Muscle of back (tissue), 11 donors: Measurements from ENCODE around the gene CGB5. TPM values are rescaled to one million over a fixed set of nuclear protein-coding genes. Genes with fewer than 3 reads are reported as not detected.
A peak's percentile ranks its signal among the peaks of the same experiment; 100 is the strongest.
"Not testable (repeated sequence)": the region's sequence is repeated elsewhere in the genome, so short reads cannot be mapped to it uniquely, and the experiment has no call there.

Source experiments
- DNase-seq, 3 donors: peaks; one replicate each; pipeline versions ENCODE4 v3.0.0 to v3.0.0-alpha.2; 2013
- polyA plus RNA-seq, 10 donors: library from polyadenylated mRNA; unstranded; fragments of 120-200 nt; gene quantifications; one replicate each; pipeline ENCODE4 v1.2.1, GENCODE V29; 2013; ENCODE audit not compliant: insufficient read length in 10 of 10

CGB5 gene
- polyA plus RNA-seq, 10 donors: 0.44 to 2.1 (median 1.5) TPM; not detected in 5

- no peak for DNase-seq
These were observed 22.4 kb upstream of the CGB5 start for GRCh38 chr19:49020931-49021895.

GRCh38 chr19:49022116-49022515 lies 21.5 kb upstream of the CGB5 start:
- DNase-seq: no peak

- DNase-seq: not testable (repeated sequence)
These were observed 19.4 kb upstream of the CGB5 start, which contains the start of gene CGB3 for GRCh38 chr19:49024233-49024632. Gene CGB3, minus strand, starts transcription at chr19:49024333. Its CDS starts 362 bp downstream, at chr19:49023971.

GRCh38 chr19:49025088-49025487 lies 18.6 kb upstream of the CGB5 start:
- not testable (repeated sequence) for DNase-seq

GRCh38 chr19:49025599-49025998 lies 18.0 kb upstream of the CGB5 start:
- DNase-seq: not testable (repeated sequence)

- DNase-seq: not testable (repeated sequence)
These were observed 15.0 kb upstream of the CGB5 start for GRCh38 chr19:49028686-49029085.

GRCh38 chr19:49029749-49030148 lies 13.9 kb upstream of the CGB5 start:
- not testable (repeated sequence) for DNase-seq

GRCh38 chr19:49030323-49030722 lies 13.3 kb upstream of the CGB5 start:
- not testable (repeated sequence) for DNase-seq

- not testable (repeated sequence) for DNase-seq
These were observed 11.9 kb upstream of the CGB5 start, which contains the start of gene CGB2 for GRCh38 chr19:49031642-49032301. Gene CGB2, plus strand, starts transcription at chr19:49031890. Its CDS starts 206 bp downstream, at chr19:49032096.

GRCh38 chr19:49036815-49037214 lies 6.8 kb upstream of the CGB5 start, which contains the start of gene CGB1:
Gene CGB1, minus strand, starts transcription at chr19:49036895. Its CDS starts 184 bp downstream, at chr19:49036711.
- not testable (repeated sequence) for DNase-seq

- not testable (repeated sequence) for DNase-seq
These were observed 5.5 kb upstream of the CGB5 start for GRCh38 chr19:49038111-49038510.

GRCh38 chr19:49038557-49039276 lies 4.9 kb upstream of the CGB5 start:
- DNase-seq: not testable (repeated sequence)

- not testable (repeated sequence) for DNase-seq
These were observed 3.9 kb upstream of the CGB5 start for GRCh38 chr19:49039736-49040135.

GRCh38 chr19:49042177-49042576 lies 1.5 kb upstream of the CGB5 start:
- no peak for DNase-seq

GRCh38 chr19:49042666-49043065 lies 982 bp upstream of the CGB5 start:
- DNase-seq: not testable (repeated sequence)

- DNase-seq: not testable (repeated sequence)
These were observed 5.4 kb downstream of the CGB5 start, which contains the start of gene CGB8 for GRCh38 chr19:49049011-49049410. Gene CGB8, minus strand, starts transcription at chr19:49049111. Its CDS starts 372 bp downstream, at chr19:49048739.

GRCh38 chr19:49049834-49050233 lies 6.2 kb downstream of the CGB5 start:
- DNase-seq: not testable (repeated sequence)

- DNase-seq: not testable (repeated sequence)
These were observed 6.9 kb downstream of the CGB5 start for GRCh38 chr19:49050376-49051033.

- peak in 2 of 3 donors; percentile 46 to 71 for DNase-seq
These were observed 12.7 kb downstream of the CGB5 start for GRCh38 chr19:49056101-49056901.
